Mucosa of descending colon (tissue), 3 donors: ENCODE data around the gene ADCY5. TPM values are rescaled to one million over a fixed set of nuclear protein-coding genes. Genes with fewer than 3 reads are reported as not detected.

Source experiments
- ATAC-seq: fragments of 200-7000 bp; cut with Tn5 transposase; one replicate; pipeline ENCODE4 v1.9.1; 2020; ENCODE audit warnings: mild to moderate bottlenecking, moderate library complexity
- DNase-seq, 3 donors: peaks; one replicate each; pipeline ENCODE4 v3.0.0-alpha.2; 2020
- H3K36me3 ChIP-seq: fragments of 200-600 bp; one replicate; pipeline ENCODE4 v1.8.0; 2021; ENCODE audit warnings: low read depth, mild to moderate bottlenecking
- H3K4me1 ChIP-seq: fragments of 200-600 bp; one replicate; pipeline ENCODE4 v1.8.0; 2021; ENCODE audit warnings: low read depth, mild to moderate bottlenecking
- H3K4me3 ChIP-seq: fragments of 200-600 bp; one replicate; pipeline ENCODE4 v1.8.0; 2021; ENCODE audit warnings: mild to moderate bottlenecking
- H3K9me3 ChIP-seq: fragments of 200-600 bp; one replicate; pipeline ENCODE4 v1.8.0; 2021; ENCODE audit warnings: mild to moderate bottlenecking
- intact Hi-C, 2 donors: fragments of 100-400 bp; cut with DNase I in 1 of 2; cut with micrococcal nuclease in 1 of 2; formaldehyde crosslinking; loops; one replicate each; pipeline versions ENCODE4 v1.11.0 to v1.11.1; 2022; cut with DNase I, micrococcal nuclease
- total RNA-seq, 3 donors: library from RNA; stranded (reverse); fragmentation: NEBNext Ultra II Directional in 2 of 3; extraction: Animal tissue kit (Norgen Biotek cat#: 25700) in 2 of 3; gene quantifications; one replicate each; pipeline versions ENCODE4 v1.2.1 to v1.2.4, GENCODE V29; 2021 to 2023
- TF ChIP-seq, protein P1 (sequence below): fragments of 200-600 bp; IDR thresholded peaks from one replicate; pipeline ENCODE4 v1.8.0; 2022; ENCODE audit warnings: antibody characterized with exemption, mild to moderate bottlenecking
- donor health status: DM: no; HTN: no; CAD: no; lungs with moderate emphysema.
- donor health status: DM: no; HTN: no; CAD: no.
- donor health status: DM: no; HTN: yes; CAD: no.

The ADCY5 gene
- total RNA-seq, 3 donors from 2014 or later: 7.8 to 72.6 (median 12.6) TPM

- no peak for DNase-seq
- Histone ChIP-seq H3K36me3 (no peaks in the 10 kb centered on the region), H3K4me1 (no peaks in the 10 kb centered on the region), H3K4me3 (no peak overlapping the region), H3K9me3 (no peaks in the 10 kb centered on the region)
- intact Hi-C loops: no loop called here
- TF ChIP-seq, protein P1, sequence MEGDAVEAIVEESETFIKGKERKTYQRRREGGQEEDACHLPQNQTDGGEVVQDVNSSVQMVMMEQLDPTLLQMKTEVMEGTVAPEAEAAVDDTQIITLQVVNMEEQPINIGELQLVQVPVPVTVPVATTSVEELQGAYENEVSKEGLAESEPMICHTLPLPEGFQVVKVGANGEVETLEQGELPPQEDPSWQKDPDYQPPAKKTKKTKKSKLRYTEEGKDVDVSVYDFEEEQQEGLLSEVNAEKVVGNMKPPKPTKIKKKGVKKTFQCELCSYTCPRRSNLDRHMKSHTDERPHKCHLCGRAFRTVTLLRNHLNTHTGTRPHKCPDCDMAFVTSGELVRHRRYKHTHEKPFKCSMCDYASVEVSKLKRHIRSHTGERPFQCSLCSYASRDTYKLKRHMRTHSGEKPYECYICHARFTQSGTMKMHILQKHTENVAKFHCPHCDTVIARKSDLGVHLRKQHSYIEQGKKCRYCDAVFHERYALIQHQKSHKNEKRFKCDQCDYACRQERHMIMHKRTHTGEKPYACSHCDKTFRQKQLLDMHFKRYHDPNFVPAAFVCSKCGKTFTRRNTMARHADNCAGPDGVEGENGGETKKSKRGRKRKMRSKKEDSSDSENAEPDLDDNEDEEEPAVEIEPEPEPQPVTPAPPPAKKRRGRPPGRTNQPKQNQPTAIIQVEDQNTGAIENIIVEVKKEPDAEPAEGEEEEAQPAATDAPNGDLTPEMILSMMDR: no peak
- no peak for ATAC-seq
These were observed 212.0 kb downstream of the ADCY5 start for GRCh38 chr3:123236902-123237301.

Other genes starting within 250 kb of the ADCY5 start
- gene SEC22A, start 247.1 kb downstream of the ADCY5 start, total RNA-seq: 10 to 100 TPM; 11.7 to 13.7 (median 11.8) TPM
- gene HACD2, start 136.0 kb upstream of the ADCY5 start, total RNA-seq: 10 to 100 TPM; 40.9 to 65.0 (median 52.7) TPM